Activated CD4-positive, CD25-positive, alpha-beta regulatory T cell treated with anti-CD3 and anti-CD28 coated beads, Interleukin-2, amount 50 U/mL, for 16 hours (primary cell): Measurements from ENCODE around the gene TAS1R3.

Source experiments
- DNase-seq: peaks from one replicate; pipeline ENCODE4 v3.0.0-alpha.2; 2020; ENCODE audit warnings: low read depth, low spot score

Gene TAS1R3

DNA sequence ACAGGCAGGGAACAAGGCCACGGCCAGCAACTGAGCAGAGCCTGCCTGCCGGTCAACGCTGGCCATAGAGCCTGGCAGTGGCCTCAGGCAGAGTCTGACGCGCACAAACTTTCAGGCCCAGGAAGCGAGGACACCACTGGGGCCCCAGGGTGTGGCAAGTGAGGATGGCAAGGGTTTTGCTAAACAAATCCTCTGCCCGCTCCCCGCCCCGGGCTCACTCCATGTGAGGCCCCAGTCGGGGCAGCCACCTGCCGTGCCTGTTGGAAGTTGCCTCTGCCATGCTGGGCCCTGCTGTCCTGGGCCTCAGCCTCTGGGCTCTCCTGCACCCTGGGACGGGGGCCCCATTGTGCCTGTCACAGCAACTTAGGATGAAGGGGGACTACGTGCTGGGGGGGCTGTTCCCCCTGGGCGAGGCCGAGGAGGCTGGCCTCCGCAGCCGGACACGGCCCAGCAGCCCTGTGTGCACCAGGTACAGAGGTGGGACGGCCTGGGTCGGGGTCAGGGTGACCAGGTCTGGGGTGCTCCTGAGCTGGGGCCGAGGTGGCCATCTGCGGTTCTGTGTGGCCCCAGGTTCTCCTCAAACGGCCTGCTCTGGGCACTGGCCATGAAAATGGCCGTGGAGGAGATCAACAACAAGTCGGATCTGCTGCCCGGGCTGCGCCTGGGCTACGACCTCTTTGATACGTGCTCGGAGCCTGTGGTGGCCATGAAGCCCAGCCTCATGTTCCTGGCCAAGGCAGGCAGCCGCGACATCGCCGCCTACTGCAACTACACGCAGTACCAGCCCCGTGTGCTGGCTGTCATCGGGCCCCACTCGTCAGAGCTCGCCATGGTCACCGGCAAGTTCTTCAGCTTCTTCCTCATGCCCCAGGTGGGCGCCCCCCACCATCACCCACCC lies at the start of gene TAS1R3:
TSS of gene TAS1R3 (plus strand) at position 213 of the 898 bp plus-strand sequence. CDS start at position 279, 66 bp downstream.
- DNase-seq, result no peak

DNA sequence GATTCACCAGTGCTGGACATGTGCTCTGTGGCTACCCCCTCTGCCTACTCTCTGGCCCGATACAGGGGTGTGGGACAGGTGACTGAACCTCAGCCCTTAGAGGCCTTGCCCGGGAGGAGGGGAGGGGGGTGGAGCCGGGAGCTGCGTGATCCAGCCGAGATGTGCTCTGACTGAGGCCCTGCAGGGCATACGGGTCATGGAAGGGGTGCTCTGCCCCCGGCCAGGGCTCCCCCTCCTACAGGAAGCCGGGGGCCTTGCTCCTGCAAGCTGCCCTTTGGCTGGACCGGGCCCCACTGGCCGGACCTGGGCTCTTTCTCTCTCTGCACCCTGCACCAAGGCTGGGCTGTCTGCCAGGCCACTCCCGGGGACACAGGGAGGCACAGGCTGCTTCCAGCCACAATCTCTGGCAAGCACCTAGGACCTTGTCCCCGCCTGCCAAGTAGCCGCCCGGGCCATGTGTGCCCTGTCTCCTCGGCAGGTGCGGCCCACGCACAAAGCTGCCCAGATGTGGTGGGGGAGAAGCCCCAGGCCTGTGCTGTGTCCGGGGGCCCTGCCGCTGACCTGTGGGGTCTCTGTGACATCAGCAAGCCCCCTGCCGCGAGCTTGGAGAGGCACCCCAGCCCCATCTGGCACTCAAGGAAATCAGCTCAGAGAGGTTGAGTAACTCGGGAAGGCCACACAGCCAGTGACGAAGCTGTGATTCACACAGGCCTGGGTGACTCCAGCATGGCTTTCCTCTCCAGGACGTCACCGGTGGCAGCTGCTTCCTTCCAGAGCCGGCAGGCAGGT lies 49.4 kb upstream of the TAS1R3 start:
- no peak for DNase-seq

DNA sequence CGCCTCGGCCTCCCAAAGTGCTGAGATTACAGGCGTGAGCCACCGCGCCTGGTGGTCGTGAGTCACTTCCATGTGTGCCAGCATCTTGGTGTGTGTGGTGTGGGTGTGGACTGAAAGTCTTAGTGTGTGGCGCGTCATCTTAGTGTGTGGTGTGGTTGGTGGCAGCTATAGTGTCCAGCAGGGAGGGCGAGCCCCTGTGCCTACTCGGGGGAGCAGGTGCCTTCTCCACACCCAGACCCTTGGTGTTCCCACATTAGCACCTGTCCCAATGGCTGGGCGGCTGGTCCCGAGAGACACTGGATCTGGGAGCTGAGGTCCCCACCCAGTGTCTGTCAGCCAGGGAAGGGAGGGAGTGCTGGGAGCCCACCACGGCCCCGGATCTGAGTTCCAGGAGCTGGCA lies 48.1 kb upstream of the TAS1R3 start:
- no peak for DNase-seq

DNA sequence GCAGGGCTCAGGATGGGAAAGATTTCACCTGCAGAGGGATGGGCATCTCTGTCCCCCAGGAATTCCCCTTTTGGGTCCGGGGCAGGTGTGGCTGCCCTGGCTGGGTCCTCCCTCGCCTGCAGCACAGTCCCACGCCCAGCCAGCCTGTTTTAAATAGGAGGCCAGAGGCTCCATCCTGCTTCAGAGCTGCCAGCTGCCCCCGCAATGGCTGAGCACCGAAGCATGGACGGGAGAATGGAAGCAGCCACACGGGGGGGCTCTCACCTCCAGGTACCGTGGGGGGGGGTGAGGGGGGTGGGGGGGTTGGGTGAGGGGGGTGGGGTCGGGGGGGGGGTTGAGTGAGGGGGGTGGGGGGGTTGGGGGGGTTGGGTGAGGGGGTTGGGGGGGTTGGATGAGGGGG lies 47.3 kb upstream of the TAS1R3 start:
- no peak for DNase-seq

DNA sequence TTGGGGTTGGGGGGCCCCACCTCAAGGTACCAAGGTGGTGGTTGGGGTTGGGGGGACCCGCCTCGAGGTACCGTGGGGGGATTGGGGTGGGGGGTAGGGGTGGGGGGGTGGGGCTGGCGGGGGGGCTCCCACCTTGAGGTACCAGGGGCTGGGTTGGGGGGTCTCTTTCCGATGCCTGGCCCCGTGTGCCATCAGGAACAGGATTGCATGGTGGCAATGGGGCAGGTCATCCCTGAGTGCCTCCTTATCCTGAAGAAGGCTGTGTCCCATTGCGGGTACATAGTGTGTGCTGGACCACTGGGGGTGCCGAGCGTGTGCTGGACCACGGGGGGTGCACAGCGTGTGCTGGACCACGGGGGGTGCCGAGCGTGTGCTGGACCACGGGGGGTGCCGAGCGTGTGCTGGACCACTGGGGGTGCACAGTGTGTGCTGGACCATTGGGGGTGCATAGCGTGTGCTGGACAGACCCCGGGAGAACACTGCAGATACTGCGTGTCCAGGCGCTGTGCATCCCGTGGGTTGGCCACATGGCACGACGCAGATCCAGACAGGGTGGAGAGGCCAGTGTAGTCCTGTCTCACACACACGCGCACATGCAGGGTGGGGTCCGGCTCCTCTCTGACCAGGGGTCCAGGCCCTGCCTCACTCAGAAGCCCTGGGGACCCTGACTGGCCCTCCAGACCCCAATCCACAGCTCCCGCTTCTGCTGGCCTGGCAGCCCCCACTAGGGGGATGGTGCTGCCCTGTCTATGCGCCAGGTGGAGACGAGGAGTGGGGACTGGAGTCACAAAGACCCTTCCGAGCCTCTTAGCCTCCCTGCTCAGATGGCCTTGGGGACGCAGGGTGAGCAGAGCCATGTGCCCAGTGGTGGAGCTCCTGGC lies 46.6 kb upstream of the TAS1R3 start:
- no peak for DNase-seq

DNA sequence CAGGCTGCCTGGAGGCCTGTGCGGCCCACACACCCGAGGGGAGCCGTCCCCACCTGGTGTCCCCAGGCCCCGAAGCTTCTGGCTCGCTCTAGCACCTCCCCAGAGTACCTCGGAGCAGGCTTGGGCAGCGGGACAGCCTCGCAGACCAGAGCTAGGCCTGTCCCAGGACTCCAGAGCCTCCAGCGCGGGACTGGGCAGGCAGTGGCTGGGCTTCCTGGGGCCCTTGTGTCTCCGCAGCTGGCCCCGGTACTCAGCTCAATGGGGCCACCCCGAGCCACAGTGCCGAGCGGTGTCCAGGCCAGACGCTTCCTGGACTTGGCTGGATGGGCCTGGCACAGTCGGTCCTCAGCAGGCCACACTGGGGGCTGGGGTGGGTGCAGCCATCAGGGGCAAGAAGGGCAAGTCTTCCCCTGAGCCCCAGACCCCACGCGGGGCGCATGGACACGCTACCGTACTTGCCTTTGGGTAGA lies 45.9 kb upstream of the TAS1R3 start:
- no peak for DNase-seq

DNA sequence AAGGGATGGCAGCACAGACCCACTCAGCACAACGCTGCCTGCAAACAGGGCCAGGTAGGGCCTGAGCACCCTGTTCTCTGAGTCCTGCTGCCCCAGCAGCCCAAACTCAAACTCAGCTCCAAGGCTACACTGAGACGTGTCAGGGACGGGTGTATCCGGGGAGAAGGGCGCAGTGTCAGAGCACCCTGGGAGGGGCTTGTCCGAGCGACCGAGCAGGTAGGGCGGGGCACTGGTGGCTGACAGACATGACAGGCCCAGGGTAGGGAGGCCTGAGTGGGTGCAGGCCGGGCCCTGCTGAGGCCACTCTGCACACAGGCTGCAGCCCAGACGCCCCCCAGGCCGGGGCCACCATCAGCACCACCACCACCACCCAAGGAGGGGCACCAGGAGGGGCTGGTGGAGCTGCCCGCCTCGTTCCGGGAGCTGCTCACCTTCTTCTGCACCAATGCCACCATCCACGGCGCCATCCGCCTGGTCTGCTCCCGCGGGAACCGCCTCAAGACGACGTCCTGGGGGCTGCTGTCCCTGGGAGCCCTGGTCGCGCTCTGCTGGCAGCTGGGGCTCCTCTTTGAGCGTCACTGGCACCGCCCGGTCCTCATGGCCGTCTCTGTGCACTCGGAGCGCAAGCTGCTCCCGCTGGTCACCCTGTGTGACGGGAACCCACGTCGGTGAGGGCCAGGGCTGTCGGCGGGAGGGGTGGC lies 45.3 kb upstream of the TAS1R3 start:
- no peak for DNase-seq

DNA sequence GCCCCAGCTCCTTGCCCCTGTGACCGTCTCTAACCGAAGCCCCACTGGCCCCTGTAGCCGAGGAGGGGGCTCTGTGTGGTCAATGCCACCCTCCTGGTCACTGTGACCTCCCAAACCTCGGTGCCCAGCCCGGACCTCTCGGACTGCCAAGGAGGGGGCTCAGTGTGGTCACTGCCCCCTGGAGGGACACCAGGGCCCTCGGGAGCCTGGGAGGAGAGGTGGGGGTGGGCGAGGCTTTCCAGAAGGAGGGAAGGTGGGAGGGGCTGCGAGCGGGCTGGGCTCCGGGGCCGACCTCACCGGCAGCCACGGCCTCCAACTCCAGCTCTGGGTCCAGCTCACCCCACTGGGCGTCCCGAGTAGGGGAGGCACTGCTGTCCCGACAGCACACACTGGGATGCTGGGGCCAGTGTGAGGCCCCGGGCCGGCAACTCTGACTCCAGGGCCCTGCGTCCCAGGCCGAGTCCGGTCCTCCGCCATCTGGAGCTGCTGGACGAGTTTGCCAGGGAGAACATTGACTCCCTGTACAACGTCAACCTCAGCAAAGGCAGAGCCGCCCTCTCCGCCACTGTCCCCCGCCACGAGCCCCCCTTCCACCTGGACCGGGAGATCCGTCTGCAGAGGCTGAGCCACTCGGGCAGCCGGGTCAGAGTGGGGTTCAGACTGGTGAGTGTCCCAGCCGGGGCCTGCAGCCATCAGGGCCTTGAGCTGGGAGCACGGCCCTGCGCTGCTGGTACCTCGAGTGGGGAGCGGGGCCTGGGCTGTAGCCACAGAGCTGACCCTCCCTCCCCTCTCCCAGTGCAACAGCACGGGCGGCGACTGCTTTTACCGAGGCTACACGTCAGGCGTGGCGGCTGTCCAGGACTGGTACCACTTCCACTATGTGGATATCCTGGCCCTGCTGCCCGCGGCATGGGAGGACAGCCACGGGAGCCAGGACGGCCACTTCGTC lies 44.5 kb upstream of the TAS1R3 start:
- no peak for DNase-seq

DNA sequence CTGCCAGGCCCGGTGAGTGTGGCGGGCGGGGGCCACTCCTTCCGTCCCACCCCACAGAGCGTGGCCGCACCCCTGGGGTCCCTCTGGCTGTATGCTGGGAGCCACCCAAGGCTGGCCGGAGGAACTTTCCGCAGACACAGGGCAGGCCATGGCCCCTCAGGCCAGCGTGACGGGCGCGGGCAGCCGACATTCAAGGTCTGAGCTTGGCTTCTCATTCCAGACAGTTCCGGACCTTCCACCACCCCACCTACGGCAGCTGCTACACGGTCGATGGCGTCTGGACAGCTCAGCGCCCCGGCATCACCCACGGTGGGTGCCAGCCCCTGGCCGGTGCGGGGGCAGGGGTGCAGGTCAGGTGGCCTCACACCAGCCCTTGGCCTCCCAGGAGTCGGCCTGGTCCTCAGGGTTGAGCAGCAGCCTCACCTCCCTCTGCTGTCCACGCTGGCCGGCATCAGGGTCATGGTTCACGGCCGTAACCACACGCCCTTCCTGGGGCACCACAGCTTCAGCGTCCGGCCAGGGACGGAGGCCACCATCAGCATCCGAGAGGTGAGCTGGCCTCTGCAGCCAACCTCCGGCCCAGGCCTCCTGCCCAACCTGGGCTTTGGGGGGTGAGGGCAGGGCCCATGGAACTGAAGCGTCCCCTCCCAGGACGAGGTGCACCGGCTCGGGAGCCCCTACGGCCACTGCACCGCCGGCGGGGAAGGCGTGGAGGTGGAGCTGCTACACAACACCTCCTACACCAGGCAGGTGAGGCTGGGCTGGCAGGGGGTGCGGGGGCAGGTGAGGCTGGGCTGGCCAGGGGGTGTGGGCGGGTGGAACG lies 43.6 kb upstream of the TAS1R3 start:
- no peak for DNase-seq

DNA sequence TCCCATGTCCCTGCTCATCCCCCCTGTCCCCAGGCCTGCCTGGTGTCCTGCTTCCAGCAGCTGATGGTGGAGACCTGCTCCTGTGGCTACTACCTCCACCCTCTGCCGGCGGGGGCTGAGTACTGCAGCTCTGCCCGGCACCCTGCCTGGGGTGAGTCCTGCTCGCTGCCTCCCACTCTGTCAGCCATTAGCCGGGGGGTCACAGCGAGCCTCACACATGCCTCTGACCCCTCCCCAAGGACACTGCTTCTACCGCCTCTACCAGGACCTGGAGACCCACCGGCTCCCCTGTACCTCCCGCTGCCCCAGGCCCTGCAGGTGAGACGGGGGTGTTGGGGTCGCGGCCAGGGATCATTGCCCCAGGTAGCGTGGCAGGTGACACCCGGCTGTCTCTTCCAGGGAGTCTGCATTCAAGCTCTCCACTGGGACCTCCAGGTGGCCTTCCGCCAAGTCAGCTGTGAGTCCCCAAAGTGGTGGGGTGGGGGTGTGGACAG lies 40.8 kb upstream of the TAS1R3 start:
- no peak for DNase-seq

DNA sequence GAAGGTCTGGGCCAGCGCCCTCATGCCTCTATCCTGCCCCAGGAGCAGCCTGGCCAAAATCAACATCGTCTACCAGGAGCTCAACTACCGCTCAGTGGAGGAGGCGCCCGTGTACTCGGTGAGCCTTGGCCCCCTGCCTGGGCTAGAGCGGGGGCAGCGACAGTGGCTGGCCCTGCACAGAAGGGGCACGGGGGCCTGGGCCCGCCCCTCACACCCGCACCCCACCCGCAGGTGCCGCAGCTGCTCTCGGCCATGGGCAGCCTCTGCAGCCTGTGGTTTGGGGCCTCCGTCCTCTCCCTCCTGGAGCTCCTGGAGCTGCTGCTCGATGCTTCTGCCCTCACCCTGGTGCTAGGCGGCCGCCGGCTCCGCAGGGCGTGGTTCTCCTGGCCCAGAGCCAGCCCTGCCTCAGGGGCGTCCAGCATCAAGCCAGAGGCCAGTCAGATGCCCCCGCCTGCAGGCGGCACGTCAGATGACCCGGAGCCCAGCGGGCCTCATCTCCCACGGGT lies 40.0 kb upstream of the TAS1R3 start:
- DNase-seq, result no peak

DNA sequence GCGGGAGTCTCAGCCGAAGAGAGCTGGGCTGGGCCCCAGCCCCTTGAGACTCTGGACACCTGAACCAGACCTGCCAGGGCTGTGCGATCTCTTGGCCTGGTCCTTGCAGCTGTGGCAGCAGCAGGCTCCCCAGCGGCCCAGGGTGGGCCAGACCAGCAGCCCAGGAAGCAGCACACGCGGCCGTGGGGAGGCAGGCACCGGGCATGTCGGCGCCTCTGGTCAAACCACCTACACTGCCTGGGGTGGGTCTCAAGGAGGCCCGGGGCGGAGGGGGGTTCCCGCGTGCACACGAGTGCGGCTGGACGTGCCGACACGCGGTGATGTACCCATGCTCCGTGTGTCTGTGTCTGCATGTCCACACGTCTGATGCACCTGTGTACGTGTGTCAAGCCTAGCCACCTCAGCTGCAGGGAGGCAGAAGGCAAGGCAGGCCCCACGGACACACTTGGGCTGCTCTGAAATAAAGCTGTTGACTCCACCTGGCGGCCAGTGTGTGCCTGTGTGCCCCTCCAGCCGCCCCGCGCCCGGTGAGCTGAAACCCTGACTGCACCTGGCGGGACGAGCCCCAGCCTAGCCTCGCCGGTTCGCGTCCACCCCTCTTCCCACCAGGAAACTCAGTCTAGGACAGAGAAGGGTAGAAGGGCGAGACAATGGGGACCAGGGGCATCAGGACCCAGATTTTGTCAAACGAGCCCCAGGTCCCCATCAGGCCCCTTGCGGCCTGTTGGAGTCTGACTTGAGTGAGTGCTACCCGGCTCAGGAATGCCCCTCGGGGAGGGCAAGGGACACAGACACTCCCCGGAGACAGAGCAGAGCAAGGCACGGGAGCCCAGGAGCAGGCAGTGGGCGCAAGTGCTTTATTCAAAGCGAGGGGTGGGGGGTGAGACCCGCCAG lies 39.3 kb upstream of the TAS1R3 start:
- DNase-seq, result no peak

DNA sequence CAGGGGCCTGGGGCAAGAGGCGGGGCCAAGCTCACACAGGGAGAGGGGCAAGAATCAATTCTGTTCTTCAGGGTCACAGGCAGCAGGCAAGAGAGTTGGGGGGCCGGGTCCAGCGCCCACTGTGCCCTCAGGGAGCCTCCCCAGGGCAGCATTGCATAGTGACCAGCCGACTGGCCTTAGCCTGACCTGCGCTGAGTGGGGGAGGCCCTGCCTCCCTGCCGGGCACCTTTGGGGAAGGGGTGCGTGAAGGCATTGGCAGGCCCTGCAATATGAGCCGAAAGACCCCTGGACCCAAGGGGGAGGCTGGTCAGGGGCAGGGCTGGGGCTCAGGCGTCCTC lies 38.7 kb upstream of the TAS1R3 start:
- no peak for DNase-seq

DNA sequence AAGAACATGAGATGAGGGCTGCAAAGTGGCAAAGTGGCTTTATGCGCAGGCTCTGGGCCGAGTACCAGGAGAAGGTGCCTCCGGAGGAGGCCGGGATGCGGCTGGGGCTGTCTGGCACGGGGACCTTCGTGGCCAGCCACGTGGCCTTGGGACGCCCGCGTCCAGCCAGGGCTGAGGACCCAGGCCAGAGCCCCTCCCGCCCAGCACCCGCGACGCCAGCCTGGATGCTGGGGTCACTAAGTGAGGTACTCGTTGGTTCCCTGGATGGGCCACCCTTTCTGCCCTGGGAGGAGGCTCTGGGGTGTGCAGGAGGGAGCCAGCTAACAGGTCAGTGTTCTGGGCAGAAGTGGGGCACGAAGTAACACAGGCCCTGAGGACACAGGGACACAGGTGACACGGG lies 38.2 kb upstream of the TAS1R3 start:
- no peak for DNase-seq

DNA sequence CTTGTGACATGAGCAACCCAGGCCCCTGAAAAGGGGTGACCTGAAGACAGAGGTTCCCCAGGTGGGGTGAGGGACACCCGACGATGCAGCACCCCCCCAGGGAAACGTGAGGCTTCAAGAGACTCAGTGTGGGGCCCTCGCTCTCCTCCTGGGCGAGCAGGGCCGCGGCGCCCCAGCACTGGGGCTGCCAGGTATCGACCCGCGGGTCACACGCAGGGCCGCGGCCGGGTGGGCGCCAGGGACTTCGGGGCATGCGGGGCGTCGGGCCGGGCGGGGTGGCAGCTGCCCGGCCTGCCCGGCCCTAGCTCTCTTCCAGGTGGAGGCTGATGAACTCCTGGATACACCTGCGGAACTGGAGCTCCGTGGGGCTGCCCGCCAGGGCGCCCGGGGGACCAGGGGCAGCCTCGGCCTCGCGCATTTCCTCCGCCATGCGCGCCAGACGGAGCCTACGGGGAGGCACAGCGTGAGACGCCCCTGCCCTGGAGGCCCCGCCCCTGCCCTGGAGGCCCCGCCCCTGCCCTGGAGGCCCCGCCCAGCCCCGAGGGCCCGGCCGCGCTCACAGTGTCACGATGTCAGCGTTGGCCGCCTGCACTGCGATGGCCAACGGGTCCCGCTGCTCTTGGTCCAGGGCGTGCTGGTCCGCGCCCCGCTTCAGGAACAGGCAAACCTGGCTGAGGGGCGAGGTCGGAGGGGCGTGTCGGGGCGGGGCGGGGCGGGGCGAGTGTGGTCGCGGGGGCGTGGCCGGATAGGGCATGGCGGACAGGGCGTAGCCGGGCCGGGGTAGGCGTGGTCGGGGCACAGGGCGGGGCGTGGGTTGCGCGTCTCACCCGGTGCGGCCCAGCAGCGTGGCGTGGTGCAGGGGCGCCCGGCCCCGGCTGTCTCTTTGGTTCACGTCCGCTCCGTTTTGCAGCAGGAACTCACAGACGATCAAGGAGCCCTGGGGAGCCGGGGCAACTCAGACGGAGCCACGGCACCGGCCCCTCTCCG lies 37.5 kb upstream of the TAS1R3 start:
- no peak for DNase-seq

DNA sequence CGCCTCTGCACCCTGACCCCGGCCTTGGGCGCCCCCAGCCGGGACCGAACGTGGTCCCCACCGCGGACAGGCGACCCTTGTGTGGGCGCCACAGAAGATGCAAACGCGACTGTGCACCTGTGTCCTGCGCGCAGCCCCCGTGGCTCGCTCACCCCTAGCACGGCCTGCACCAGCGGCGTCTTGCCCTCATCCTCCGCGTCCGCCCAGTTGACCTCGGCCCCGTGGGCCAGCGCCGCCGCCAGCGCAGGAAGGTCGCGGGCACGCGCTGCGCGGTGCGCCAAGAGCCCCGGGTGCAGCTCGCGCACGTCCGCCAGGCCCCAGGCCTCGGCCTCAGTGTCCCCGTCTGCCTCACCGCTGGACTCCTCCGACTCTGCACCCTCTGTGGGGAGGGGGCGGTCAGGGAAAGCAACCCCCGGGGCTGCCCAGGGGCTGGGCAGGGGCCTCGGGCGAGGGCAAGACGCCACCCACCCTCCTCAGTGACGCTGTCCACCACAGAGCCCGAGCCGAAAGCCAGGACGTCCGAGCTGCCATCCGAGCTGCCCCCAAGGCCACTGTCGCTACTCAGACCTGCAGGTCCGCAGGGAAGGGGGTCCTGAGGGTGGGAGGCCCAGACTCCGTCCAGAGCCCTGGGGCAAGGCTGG lies 36.7 kb upstream of the TAS1R3 start:
- DNase-seq, result no peak
